GM12873 (cell line): ENCODE measurements around the gene PBX1.

ENCODE experiments used
- TF ChIP-seq, protein P1 (sequence below): IDR thresholded peaks from 2 replicates; pipeline ENCODE4 v1.5.1; 2012; ENCODE audit warnings: low read depth, mild to moderate bottlenecking, moderate library complexity, low read length, control low read depth; ENCODE audit not compliant: insufficient read depth; ENCODE audit errors: missing control alignments

Gene PBX1

DNA sequence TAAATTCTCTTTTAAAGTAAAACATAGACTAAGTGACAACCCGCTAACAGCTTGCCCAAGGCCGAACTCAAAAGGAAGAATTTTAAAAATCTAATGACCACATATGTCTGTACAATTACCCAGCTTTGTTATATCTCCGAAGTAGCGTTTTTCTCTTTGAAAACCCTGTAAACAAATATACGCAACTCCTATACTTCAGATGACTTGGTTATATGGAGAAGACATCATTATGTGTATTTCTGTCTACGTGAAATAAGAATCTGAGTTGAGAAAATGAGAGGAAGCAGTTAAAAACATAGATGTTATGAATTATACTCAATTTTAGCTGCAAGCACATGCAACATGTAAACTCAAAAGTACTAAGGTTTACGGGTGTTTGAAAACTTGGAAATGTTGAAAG is 2.0 kb downstream of the PBX1 start:
- TF ChIP-seq, protein P1, sequence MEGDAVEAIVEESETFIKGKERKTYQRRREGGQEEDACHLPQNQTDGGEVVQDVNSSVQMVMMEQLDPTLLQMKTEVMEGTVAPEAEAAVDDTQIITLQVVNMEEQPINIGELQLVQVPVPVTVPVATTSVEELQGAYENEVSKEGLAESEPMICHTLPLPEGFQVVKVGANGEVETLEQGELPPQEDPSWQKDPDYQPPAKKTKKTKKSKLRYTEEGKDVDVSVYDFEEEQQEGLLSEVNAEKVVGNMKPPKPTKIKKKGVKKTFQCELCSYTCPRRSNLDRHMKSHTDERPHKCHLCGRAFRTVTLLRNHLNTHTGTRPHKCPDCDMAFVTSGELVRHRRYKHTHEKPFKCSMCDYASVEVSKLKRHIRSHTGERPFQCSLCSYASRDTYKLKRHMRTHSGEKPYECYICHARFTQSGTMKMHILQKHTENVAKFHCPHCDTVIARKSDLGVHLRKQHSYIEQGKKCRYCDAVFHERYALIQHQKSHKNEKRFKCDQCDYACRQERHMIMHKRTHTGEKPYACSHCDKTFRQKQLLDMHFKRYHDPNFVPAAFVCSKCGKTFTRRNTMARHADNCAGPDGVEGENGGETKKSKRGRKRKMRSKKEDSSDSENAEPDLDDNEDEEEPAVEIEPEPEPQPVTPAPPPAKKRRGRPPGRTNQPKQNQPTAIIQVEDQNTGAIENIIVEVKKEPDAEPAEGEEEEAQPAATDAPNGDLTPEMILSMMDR: no peak

- TF ChIP-seq, protein P1: no peak
Observed at GRCh38 chr1:164561472-164561871, 2.5 kb downstream of the PBX1 start.

DNA sequence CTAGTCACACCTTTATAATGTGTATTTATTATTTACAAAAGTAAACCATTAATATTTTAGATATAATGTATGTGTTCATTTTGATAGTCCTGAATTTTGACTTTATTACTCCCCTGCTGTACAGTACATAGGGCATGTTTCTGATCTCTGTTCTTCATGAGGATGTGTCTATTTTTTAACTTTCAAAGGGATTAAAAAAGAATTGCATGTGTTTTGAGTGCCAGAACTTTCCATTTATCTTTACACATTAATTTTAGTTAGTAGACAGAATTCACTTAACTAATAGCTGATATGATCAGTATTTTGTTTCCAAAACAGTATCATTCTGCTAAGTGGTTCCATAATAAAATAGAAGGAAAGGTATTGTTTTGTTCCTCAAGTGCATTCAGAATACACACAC is 3.1 kb downstream of the PBX1 start:
- TF ChIP-seq, protein P1: no peak

- TF ChIP-seq, protein P1: no peak
Observed at GRCh38 chr1:164562511-164562910, 3.5 kb downstream of the PBX1 start.

DNA sequence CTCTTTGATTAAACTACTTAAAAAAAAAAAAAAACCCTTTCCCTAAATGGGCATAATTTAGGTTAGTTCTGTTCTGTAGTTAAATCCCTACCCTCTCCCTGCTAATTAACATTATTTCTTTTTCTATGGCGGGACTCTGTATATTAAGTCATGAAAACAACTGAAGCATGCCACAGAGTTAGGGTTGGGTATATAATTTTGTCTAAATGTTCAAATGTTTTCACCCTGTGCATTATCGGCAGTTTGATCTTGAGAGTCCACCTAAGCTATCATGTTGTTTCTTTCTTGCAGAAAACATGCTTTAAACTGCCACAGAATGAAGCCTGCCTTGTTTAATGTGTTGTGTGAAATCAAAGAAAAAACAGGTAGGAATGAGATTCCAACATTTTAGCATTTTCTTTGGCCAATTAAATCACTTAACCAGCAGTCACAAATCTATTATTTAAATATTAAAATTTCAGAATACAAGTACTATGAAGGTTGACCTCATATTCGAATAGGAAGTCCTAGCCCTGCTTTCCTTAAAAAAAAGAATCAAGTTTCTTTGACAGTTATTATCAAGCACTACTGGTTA is 4.0 kb downstream of the PBX1 start:
- TF ChIP-seq, protein P1: no peak

GRCh38 chr1:164563721-164564360 is 4.9 kb downstream of the PBX1 start:
- TF ChIP-seq, protein P1: no peak

DNA sequence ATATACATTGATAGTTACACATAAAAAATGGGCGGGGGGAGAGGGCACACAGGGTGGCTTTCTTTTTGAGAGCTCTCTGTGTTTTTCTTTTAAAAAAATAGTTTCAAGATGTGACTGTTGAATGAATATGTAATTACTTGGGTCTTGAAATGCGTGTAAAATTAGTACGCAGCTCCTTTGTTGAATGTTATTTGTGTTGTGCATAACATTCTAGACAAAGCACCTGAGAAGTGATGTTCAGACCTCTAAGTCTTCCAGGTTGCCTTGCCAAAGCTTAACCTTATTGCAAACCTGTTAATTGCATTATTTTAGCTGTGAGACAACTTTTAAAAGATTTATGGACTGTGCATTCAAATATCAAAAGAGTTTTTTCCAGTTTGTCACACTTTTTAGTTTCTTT is 5.4 kb downstream of the PBX1 start:
- TF ChIP-seq, protein P1: no peak
